Superior temporal gyrus (tissue), 1 donor: ENCODE measurements around the gene MORC2.

ENCODE experiments used
- DNase-seq: peaks from one replicate; pipeline ENCODE4 v3.0.0-alpha.2; 2016; ENCODE audit errors: extremely low spot score

The MORC2 gene

DNA sequence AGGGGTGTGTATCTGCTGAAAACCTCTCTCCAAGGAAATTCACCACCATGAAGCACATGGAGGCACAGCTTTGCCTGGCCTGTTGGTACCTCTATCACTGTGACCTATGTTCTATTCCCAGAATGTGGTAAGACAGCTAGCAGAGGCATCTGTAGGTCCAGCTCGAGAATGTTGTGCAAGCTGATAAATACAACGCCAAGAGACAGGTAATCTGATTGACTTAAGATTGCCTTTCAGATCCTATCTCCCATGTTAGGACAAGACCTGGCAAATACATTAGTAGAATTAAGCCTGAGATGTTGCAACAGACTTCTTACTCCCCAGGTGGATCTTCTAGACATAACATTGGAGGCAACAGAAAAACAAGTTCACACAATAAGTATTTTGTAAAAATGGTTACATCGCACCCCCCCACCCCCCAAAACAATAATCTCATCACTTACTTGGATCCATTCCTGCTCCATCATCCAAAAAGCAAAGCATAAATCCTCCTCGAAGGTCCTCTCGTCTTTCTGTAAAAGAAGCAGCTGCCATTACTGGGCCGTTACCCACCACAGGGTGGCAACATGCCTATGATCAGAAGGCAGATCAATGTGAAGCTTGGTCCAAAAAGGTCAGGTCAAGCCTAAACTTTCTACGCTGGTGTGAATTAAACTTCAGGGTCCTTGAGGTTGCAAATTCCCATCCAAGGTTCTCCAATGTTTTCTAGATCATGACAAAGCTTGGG lies 18.5 kb downstream of the MORC2 start:
- DNase-seq, result no peak

DNA sequence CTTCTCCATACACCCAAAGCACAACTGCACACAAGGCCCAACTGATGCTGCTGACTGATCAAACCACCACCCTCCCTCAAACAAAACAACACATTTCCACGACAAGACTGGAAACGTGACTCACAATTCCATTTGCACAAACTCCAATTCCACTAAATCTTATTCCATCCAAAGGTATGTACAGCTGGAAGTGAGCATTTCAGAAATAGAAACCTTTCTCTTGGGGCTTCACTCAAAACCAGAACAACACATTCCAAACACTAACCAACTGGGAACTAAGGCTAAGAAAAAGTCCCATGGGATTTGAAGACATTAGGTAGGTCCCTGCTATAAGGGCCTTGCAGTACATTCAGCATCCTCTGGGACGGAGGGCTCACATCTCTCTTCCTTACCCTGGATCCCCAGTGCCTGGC lies 19.6 kb downstream of the MORC2 start:
- no peak for DNase-seq

DNA sequence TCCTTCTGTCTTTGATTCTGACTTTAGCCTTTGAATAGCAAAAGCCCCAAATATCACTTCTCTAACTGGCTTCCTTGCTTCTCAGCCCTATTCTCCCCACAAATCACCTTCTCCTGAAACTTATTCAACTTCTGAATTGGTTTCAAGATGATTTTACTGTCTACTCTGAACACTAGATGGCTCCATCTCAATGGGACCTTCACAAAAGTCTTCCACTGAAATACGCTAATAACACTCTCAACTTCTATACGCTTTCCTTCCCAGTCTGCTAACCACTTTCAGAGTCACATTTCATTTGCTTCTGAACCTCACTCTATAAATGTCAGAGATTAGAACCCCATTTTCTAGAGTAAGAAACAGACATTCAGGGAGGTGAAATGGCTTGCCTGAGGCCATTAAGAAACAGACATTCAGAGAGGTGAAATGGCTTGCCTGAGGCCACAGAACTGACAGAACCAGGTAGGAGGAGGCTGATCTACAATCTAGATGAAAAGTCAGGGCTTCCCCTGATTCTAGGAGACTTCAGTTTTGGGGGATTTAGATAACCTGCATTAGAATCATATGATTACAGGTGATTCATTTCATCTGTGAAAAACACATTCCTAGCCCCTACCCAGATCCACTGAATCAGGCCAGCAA lies 20.6 kb downstream of the MORC2 start:
- DNase-seq, result peak; percentile 86

DNA sequence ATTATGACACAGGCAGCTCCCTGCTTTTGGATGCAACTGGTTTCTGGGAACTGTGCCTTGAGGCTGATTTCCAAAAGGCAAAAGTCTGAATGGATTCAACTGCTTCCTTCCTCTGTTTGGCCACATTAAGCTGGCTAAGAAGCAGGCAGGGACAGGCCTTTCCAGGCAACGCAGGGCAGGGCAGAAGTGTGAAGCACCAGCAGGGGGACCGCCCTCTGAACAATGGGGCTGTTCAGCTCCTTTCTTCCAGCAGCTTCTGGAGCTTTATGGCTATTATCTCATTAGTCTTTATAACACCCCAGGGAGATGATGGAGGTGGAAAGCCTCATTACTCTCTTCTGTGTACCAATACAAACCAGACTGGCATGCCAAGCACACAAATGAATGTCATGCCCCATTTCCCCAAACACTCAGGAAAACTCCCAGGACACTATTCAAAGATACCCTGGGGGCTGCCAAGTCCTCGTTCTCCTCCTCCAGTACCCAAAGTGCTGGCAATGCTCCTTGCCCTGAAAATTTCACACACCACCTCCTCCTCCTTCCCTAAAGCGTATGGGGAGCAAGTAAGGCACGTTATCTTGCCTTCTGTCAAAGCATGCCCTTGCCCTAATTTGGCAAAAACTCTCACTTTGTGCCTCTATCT lies 21.3 kb downstream of the MORC2 start:
- DNase-seq, result peak; percentile 68

DNA sequence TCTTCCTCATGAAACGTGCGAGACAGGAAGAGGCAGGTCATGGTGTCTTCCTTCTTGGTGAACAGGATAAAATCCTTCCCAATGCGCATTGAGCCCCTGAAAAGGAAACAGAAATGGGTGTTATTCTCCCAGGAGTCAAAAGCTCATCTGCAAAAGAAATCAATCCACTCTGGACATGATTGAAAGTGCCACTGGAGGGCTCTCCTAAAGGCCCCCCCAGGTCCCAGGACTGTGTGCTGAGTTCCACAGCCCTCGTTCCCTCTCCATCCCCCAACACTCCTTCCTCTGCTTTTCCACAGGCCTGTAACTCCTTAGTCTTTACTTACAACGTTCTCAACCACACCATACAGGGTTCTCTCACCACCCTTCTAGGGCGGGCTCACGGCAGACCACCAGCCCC lies 22.2 kb downstream of the MORC2 start:
- no peak for DNase-seq

DNA sequence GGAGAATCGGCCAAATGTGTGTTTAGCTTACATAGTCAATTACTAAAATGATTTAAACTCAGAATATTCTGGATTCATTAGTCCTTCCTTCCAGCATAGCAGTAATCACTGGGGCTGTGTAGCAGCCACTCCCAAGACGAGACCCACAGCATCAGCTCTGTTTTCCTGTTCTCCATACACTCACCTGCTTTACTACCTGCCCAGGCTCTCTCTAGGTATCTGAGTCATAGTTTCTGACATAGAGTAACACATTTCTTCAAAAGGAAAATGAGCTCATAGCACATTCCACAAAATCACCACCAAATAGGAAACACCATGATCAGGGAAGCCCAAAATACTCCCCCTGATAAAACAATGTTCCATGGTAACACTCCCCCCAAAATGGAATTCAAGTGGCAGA lies 22.9 kb downstream of the MORC2 start:
- no peak for DNase-seq

DNA sequence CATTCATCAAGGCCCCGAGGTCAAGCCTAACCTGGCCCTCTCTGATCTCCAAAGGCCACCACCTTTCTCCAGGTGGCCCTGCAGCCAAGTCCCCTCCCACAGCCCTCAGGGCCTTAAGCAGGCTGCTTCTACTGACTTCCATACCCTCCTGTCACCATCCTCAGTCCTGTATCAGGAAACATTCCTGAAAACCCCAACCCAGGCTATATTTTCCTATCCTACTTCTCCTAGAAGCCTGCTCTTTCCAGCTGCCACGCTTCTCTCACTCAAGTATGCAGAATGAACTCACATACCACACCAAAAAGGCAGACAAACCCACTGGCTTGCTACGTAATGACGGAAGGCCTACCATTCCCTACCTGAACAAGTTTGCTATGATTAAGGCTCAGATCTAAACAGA lies 23.6 kb downstream of the MORC2 start:
- no peak for DNase-seq

DNA sequence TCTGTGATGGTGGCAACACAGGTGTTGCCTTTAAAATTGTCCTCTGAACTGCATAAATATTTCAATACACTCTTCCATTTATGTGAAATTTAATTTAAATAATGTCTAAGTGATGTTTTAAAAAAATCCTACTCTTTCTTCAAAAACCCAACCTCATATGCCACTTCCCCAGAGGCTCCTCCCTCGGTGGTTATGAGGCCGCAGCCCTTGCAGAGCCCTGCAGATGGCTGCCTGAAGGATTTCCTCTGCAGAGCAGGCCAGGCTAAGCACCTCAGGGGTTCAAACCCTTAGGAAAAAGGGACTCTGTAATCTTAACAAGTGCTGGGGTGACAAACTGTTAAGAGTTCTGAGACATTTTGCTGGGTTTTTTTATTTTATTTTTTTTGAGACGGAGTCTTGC lies 25.2 kb downstream of the MORC2 start:
- DNase-seq, result no peak

DNA sequence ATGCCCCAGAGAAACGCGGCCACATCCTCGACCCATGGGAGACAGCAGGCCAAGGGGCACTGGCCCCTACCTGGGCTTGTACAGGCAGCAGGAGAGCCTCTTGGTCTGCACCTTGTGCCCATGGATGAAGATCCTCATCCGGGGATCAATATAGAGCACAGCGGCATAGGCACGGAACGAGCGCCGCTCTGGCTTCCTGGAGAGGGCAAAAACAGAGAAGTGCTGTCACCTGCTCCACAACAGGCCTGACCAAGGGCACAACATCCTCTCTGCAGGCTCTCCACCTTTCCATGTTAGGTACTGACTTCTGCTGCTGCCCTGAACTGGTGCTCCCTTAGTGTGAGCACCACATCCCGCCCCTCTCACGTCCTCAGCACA lies 27.2 kb downstream of the MORC2 start:
- no peak for DNase-seq

DNA sequence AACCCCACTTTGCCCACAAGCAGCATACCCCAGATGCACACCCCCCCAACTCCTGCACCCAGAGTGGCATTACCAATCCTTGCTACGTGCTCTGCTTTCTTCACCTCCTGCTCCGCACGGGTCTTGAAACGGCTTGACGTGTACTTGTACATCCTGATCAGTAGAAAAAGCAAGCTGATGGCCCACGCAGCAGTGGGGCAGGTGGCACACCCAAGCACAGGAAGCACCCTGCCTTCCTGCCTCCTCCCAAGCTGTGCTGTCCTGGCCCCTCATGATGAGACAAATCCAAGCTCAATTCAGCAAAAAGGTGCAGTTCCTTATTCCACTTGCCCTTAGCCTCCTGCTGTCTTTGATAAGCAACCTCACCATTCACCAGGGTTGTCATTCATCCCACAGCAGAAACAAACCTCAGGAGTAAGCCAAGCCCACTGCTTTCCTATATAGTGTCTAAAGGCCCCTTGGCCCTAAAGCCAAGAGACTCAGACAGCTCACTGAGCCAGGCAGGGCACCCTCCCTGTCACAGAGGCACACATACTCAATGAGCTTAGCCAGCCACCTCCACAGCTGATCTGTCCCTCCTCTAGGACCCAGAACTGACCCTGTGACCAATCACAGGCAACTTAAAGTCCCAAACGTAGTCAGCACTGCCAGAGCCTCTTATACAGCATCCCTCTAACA lies 27.8 kb downstream of the MORC2 start:
- DNase-seq, result no peak

DNA sequence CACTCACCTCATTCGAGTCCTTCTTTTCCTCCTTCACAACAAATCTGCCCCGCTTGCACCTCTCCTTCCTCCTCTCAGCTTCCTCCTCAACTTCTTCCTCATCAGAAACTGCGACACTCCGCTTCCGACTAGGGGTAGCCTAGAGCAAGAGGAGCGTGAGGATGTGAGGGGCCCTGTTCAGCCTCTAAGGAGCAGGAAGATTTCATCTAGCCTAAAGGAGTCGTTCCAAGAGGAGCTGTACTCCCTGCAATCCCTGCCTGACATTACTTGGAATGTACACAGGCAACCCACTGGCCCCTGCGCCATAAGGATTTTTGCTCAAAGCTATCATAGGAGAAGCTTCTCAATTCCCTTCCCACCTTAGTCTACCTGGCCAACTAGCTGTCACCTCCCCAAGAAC lies 34.5 kb downstream of the MORC2 start:
- no peak for DNase-seq

DNA sequence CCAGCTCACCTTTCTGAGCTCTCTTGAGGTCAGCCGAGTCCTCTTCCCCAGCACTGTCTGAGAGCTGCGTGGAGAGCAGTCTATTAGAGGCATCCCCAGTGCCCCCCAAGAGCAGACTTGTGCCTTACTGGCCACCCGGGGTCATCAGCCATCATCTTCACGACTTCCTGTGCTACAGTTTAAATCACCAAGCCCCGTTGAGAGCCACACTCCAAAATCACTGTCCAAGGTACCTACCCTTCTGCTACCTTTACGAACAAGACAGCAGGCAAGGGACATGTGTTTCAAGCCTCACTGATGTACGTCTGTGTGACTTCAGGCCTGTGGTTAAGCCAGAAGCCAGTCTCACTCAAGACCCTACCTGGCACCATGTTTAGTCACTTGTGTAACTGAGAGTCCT lies 35.1 kb downstream of the MORC2 start:
- no peak for DNase-seq

DNA sequence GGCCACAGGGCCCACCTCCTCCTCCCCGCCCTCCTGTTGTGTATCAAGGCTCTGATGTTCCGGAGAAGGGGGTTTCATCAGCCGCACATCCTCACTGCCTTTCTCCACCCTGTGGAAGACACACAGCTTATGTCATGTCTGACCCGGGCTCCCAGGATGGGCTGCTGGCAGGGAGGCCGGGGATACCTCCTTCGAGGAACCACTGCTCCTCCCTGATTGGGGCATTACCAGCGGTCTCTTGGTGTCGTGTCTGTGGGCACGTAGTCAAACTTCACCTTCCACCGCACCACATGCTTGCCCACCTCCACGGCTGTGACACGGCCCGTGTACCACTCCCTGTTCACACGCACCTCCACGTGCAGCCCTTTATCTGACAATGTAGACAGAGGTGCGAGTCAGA lies 35.9 kb downstream of the MORC2 start:
- no peak for DNase-seq

DNA sequence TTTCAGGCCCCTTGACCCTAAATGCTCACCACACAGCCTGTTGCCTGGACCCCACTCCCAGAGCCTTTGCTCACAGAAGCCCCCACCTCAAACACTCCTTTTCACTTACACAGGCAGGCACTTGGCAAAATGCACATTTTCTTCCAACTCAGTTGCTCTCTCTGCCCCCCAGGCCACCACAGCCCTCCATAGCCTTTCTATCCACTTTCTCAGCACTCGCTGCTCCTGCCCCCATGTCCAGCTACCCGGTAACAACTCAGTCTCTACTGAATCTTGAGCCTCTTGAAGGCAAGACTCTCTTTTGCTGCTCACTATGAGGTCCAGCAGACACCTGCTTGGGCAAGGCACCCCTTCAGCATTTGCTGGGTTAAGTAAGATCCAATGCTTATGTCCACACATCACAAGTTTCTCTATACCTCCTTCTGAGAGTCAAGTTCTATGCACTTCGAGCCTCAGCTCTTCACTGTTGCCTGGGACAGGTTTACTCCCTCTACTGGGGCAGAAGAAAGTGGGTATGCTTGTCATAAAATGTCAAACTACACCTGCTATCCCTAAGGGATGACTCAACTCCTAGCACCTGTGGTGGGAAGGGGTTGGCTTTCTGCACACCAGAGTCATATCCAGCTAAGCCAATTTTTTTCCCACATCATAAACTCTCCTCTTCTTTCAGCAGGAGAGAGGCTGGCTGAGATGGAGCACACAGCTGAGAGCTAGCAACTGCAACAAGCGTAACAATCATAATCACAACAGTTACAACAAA lies 36.9 kb downstream of the MORC2 start:
- no peak for DNase-seq

DNA sequence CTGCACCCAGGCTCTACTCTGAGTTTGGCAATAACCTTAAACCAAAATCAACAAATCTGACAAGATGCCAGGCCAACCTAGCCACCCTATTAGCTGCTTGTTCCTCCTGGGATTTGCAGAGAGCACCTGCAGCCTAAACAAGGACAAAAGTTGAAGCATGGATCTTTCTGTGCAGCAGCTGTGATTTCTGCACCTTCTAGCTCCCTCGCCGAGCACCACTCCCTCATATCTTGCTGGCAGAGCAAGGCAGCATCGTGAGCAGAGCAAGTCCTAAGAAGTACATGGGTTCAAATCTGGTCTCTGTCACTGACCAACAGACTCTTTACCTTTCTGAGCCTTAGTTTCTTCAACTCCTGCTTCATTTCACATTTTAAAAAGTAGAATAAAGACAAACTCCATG lies 38.3 kb downstream of the MORC2 start:
- DNase-seq, result no peak

DNA sequence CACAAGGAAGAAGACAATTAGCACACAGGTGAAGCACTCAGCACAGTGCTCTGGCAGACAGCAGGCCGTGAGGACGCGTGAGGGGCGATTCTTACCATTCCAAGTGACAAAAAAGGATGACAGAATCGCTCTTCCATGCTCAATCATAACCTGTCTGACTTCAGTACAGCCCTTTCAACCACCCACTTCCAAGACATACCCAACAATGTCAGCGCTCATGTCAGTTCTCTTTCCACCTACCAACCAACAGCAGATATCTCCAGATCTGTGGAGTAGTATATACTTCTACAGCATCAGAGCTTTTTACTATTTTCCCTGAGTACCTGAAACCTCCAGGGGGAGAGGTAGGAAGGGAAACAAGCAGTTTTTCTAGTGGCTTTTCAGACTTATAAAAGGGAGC lies 40.2 kb downstream of the MORC2 start:
- no peak for DNase-seq

DNA sequence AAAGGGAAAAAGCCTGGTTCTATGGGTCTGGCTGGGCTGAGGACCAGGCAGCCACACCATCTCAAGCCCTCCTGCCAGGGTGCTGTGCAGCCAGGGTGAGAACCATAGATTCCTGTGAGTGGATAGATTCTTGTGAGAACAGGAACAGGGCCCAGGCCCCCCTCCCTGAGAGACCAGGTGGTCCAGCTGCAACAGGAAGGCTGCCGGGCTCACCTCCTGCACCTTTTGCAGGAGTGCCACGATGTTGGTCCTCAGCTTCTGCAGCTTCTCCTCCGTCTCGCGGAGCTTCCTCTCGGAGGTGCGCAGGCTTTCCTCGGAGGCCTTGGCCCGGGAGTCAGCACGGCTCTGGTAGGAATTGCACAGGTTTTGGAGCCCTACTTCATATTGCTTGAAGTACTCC lies 40.8 kb downstream of the MORC2 start:
- DNase-seq, result no peak

DNA sequence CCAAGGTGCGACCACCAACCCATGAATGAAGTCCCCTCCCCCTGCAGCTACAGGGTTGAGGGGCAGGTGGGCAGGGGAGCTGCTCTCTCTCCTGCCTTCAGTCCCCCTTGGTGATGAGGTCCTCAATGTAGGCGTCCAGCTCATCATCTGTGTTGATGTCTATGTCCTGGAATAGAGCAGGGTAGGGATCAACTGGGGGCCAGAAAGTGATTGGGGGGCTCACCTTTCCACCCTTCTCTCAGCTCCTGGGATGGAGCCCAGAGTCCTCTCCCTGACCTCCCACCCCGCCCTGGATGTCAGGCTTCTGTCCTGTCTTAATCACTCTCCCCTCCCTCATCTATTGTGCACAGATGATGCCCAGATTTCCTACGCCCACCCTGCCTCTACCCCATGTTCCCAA lies 41.9 kb downstream of the MORC2 start:
- no peak for DNase-seq

DNA sequence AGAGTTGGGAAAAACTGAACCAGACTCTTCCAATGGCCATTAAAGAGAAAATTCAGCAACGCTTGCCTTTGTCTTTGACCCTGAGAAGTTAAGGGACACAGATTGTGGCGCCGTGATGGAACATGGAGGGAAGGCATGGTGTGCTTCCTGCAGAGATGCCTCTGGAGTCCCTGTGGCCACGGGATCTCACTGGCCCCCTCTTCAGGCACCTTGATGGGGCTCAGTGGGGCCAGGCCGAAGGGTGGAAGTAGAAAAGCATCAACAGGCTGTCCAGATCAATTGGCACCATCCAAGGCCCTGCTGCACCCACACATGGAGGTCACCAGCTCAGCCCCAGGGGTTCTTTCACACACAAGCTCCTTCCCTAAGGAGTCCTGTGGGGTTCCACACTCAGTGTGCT lies 42.9 kb downstream of the MORC2 start:
- no peak for DNase-seq

DNA sequence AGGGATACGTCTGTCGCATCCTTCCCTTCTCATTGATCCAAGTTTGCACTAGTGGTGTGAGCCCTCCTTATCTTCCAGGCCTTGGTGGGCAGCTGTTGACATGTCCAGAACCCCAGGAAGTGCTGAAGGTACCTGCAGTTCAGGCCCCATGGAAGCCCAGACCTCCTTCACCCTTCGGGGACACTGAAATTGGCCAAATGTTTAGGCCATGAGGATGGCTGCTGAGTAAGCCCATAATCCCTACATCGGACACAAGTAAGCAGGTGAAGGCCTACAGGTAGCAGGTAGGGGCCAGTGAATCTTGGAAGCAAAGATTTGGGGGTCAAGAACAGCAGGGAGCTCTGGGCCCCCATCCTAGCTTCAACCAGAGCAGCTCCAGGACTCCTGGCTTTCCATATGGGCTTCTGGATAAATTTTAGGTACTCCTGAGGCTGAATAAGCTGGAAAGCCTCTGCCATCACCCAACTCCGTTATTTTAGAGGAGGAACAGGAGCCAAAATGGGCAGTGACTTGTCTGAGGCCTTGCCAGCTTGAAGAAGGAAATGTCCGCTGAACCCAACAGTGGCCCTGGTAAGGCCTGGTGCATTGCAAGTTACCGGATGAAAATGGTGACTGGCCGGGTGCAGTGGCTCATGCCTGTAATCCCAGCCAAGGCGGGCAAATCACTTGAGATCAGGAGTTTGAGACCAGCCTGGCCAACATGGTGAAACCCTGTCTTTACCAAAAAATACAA lies 45.2 kb downstream of the MORC2 start:
- no peak for DNase-seq

DNA sequence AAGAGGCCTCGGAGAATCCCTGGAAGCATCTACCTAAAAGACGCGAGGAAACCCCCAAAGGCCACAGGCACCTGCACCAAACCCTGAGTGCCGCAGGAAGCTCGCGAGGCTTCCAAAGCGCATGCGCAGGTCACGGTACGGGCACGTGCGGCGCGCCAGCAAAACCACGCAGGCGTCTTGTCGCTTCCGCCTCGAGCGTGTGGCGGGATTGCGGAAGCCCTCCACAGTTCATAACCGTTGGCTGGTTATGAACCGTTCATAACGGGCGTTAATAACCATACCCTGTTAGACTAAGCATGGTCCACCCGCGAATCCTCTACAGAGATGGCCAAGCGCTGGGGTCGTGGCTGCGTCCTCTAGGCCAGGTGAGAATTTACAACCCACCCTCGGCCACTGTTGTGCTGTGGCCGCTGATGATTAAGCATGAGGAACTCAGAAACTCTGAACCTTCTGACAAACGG lies 46.4 kb downstream of the MORC2 start:
- peak; percentile 33 for DNase-seq
